Epithelial cell of proximal tubule (primary cell): ENCODE data around the gene PI4K2B. TPM values are rescaled to one million over a fixed set of nuclear protein-coding genes. Genes with fewer than 3 reads are reported as not detected.

Experiments used
- DNase-seq: peaks from one replicate; pipeline ENCODE4 v3.0.0-alpha.2; 2011; ENCODE audit warnings: low read depth
- H3K4me3 ChIP-seq: 2 replicates; pipeline ENCODE4 v1.5.1; 2011; ENCODE audit warnings: low read depth, mild to moderate bottlenecking, low read length
- total RNA-seq: library from RNA; depleted of rRNA; stranded (reverse); fragments of >200 nt; gene quantifications from 2 replicates; pipeline ENCODE4 v1.2.3, GENCODE V29; 2015
- TF ChIP-seq, protein P1 (sequence below): conservative IDR thresholded peaks from 2 replicates; pipeline ENCODE4 v1.5.1; 2012; ENCODE audit warnings: low read depth, mild to moderate bottlenecking, low read length

PI4K2B gene
- total RNA-seq, 1 donor from 2014 or later, result 27.4 TPM

DNA sequence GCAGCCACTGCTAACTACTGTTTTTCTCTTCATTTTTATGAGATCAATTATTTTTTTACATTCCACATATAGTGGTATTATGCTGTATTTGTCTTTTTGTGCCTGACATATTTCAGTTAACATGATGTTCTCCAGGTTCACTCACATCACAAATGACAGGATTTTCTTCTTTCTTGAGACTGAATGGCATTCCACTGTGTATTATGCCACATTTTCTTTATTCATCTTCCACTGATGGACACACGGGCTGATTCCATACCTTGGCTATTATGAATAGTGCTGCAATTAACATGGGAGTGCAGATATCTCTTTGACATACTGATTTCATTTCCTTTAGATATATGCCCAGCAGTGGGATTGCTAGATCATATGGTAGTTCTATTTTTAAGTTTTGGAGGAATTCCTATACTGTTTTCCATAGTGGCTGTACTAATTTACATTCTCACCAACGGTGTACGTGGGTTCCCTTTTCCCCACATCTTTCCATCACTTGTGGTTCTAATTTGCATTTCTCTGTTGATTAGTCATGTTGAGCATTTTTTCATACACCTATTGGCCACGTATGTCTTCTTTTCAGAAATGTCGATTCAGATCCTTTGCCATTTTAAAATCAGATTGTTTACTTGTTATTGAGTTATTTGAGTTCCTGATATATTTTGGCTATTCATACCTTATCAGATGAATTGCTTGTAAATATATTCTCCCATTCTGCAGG is 63.9 kb downstream of the PI4K2B start:
- TF ChIP-seq, protein P1, sequence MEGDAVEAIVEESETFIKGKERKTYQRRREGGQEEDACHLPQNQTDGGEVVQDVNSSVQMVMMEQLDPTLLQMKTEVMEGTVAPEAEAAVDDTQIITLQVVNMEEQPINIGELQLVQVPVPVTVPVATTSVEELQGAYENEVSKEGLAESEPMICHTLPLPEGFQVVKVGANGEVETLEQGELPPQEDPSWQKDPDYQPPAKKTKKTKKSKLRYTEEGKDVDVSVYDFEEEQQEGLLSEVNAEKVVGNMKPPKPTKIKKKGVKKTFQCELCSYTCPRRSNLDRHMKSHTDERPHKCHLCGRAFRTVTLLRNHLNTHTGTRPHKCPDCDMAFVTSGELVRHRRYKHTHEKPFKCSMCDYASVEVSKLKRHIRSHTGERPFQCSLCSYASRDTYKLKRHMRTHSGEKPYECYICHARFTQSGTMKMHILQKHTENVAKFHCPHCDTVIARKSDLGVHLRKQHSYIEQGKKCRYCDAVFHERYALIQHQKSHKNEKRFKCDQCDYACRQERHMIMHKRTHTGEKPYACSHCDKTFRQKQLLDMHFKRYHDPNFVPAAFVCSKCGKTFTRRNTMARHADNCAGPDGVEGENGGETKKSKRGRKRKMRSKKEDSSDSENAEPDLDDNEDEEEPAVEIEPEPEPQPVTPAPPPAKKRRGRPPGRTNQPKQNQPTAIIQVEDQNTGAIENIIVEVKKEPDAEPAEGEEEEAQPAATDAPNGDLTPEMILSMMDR, result no peak
- DNase-seq, result no peak
- H3K4me3 ChIP-seq, result no peak overlapping the region

DNA sequence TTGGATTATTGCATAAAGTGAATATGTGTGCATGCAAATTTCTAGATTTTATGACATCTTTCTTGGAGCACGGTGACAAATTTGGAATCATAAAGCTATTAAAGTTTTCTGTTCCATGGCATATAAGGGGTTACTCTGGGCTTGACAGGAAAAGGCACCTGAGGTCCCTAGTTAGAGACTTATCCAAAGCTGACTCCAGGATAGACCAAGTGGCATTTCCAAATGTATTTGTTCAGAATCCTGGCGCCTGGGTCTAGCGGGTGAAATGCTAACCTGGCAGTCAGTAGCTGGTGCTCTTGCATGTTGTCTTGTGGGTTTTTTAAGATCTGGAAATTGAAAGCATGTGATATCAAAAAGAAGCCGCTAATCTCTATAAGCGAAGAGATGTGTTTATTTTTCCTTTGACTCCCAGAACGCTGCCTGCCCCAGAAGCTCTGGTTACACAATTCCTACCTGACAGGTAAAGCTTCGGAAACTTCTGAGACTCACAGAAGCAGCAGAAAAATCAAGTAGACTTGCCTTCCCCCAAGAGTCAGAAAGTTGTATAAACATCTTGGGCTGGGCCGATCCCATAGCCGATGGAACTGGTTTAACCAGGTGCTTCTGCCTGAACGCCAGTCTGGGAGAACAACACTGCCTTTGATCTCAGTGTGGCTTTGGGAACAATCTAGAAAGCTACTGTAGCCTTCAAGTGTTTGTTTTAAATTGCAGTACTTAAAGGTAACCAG is 65.8 kb downstream of the PI4K2B start:
- no peak for DNase-seq
- no peak overlapping the region for H3K4me3 ChIP-seq
- TF ChIP-seq, protein P1, result no peak

DNA sequence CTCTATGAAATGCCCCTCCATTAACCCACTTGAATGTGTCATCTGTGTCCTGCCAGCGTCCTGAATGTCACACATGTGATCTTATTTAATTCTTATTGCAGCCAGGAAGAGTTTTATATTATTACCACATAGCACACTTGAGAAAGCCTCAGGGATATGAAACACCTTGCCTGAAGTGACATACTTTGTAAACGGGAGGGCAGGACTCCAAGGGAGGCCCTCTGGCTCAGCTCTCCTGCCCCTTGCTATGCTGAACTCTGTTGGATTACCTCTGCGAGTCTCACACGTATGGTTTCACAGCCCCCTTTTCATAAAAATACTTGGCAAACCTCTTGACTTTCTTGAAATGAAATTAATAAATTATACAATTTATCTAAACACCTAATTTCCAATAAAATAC is 67.6 kb downstream of the PI4K2B start:
- no peak overlapping the region for H3K4me3 ChIP-seq
- TF ChIP-seq, protein P1, result no peak
- no peak for DNase-seq

DNA sequence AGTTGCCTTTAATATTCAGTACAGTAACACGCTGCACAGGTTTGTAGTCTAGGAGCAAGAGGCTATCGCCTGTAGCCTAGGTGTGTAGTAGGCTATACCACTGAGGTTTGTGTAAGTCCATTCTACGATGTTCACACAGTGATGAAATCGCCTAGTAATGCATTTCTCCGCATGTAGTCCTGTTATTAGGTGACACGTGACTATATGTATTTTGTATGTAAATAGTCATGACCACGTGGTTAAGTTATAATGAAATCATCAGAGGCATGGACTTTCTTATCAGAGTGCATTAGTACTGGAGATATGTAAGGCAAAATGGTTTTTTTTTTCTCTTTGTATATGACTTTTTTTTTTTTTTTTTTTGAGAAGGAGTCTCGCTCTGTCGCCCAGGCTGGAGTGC is 68.8 kb downstream of the PI4K2B start:
- DNase-seq, result no peak
- TF ChIP-seq, protein P1, result no peak
- no peak overlapping the region for H3K4me3 ChIP-seq

DNA sequence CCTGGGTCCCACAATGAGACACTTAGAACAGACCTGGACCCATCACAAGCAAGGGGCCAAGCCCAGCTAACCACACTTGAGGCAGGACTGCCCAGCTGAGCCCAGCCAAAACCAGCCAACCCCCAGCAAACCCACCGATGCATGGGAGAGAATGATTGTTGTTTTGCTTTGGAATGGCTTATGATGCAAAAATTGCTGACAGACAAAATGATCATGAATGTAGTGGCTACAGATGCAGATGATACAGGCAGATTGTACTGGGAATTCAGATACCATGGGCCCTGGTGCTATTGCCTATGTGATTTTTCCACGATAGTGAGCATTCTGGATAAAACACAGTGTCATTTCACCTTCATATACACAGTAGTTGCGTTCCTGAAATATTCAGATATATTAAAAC is 69.7 kb downstream of the PI4K2B start:
- TF ChIP-seq, protein P1, result no peak
- no peak overlapping the region for H3K4me3 ChIP-seq
- DNase-seq, result no peak

DNA sequence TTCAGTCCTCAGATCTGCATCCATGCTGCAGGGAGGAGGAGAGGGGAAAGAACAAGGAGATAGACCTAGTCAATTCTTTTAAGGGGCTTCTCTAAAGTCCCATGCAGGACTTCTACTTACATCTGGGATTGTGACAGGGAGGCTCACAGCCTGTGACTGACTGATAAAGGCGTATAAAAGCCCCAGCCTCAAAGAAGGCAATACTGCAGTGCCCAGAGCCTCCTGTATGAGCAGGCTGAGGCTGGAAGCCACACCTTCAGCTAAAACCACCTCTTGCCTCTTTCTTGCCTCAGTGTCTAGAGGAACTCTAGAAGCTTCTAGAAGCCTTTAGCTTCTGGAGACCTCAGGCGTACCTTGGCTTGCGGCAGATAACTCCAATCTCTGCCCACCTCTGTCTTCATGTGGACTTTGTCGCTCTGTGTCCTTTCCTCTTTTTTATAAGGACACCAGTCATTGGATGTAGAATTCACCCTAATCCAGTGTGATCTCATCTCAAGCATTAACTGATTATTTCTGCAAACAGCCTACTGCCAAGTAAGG is 72.8 kb downstream of the PI4K2B start:
- no peak for DNase-seq
- no peak overlapping the region for H3K4me3 ChIP-seq
- TF ChIP-seq, protein P1, result no peak
